ENCODE data around the gene KIAA0513. TPM values are rescaled to one million over a fixed set of nuclear protein-coding genes. Genes with fewer than 3 reads are reported as not detected.

KIAA0513 gene
- total and polyA plus RNA-seq, 2 donors (not counting 1 experiment from before 2014, with no cell fraction given): 11.7 to 22.3 TPM

GRCh38 chr16:85008271-85008670 lies 19.3 kb upstream of the KIAA0513 start:
- no peaks in the 10 kb centered on the region for H3K27me3 ChIP-seq (ENCODE audit: control insufficient read depth, insufficient read depth, low read length)
- no peak overlapping the region for H3K9ac ChIP-seq (ENCODE audit: insufficient read depth, low read length)
- no peak overlapping the region for H3K4me3 ChIP-seq (replicated peaks in 1 of 4; ENCODE audit: control extremely low read depth in 1 of 4, insufficient read depth in 1 of 4, low read depth in 3 of 4, low read length in 4 of 4)
- H3K4me2 ChIP-seq (ENCODE audit: extremely low read depth, insufficient read depth, low read length): peak overlapping the region; percentile 32
- peaks cover under 1% of the 10 kb centered on the region for H3K36me3 ChIP-seq (ENCODE audit: control insufficient read depth, insufficient read depth, low read length)
- H3K4me1 ChIP-seq (ENCODE audit: control insufficient read depth, extremely low read depth, insufficient read depth, low read length): peaks cover 24% of the 10 kb centered on the region
- H4K20me1 ChIP-seq (ENCODE audit: control insufficient read depth, extremely low read depth, insufficient read depth, low read length): no peaks in the 10 kb centered on the region
- TF ChIP-seq EZH2 (IDR thresholded peaks at IDR 0.05; ENCODE audit: low read length, missing control alignments) (no peak), CTCF (conservative IDR thresholded peaks at IDR 0.05 in 1 of 2, IDR thresholded peaks at IDR 0.05 in 1 of 2; ENCODE audit: low read depth in 1 of 2, low read length in 2 of 2) (no peak)
- DNase-seq (ENCODE audit: low read depth in 2 of 2): no peak
- H2AFZ ChIP-seq (ENCODE audit: low read length): no peak overlapping the region
- no peaks in the 10 kb centered on the region for H3K9me3 ChIP-seq (ENCODE audit: control insufficient read depth, insufficient read depth, low read depth, low read length)
- H3K27ac ChIP-seq (ENCODE audit: insufficient read depth, low read length): no peak overlapping the region
- peaks cover 62% of the 10 kb centered on the region for H3K79me2 ChIP-seq (ENCODE audit: control insufficient read depth, insufficient read depth, low read length)

- Histone ChIP-seq H3K4me1 (ENCODE audit: control insufficient read depth, extremely low read depth, insufficient read depth, low read length) (peaks cover 7% of the 10 kb centered on the region), H2AFZ (ENCODE audit: low read length) (no peak overlapping the region), H3K9me3 (ENCODE audit: control insufficient read depth, insufficient read depth, low read depth, low read length) (no peaks in the 10 kb centered on the region), H3K79me2 (ENCODE audit: control insufficient read depth, insufficient read depth, low read length) (peaks cover 51% of the 10 kb centered on the region), H3K27ac (ENCODE audit: insufficient read depth, low read length) (peak overlapping the region; percentile 98), H3K27me3 (ENCODE audit: control insufficient read depth, insufficient read depth, low read length) (no peaks in the 10 kb centered on the region), H3K9ac (ENCODE audit: insufficient read depth, low read length) (peak overlapping the region; percentile 96), H3K4me3 (replicated peaks in 1 of 4; ENCODE audit: control extremely low read depth in 1 of 4, insufficient read depth in 1 of 4, low read depth in 3 of 4, low read length in 4 of 4) (peak overlapping the region; percentile 77 to 99 (median 98)), H3K4me2 (ENCODE audit: extremely low read depth, insufficient read depth, low read length) (peak overlapping the region; percentile 67), H3K36me3 (ENCODE audit: control insufficient read depth, insufficient read depth, low read length) (no peaks in the 10 kb centered on the region), H4K20me1 (ENCODE audit: control insufficient read depth, extremely low read depth, insufficient read depth, low read length) (no peaks in the 10 kb centered on the region)
- TF ChIP-seq EZH2 (IDR thresholded peaks at IDR 0.05; ENCODE audit: low read length, missing control alignments): no peak
- no peak for TF ChIP-seq CTCF (conservative IDR thresholded peaks at IDR 0.05 in 1 of 2, IDR thresholded peaks at IDR 0.05 in 1 of 2; ENCODE audit: low read depth in 1 of 2, low read length in 2 of 2)
- no peak for DNase-seq (ENCODE audit: low read depth in 2 of 2)
These were observed 17.1 kb upstream of the KIAA0513 start for GRCh38 chr16:85010446-85010930.

GRCh38 chr16:85010931-85011845 lies 16.4 kb upstream of the KIAA0513 start, which contains the start of gene ZDHHC7:
Gene ZDHHC7, minus strand, starts transcription at chr16:85011535. Its CDS starts 20,917 bp downstream, at chr16:84990618.
- peak within 1 kb of the TSS; percentile 77 to 99 (median 98) for H3K4me3 ChIP-seq (replicated peaks in 1 of 4; ENCODE audit: control extremely low read depth in 1 of 4, insufficient read depth in 1 of 4, low read depth in 3 of 4, low read length in 4 of 4)

More at GRCh38 chr16:85010931-85011845, 16.4 kb upstream of the KIAA0513 start, which contains the start of gene ZDHHC7:
- H3K4me2 ChIP-seq (ENCODE audit: extremely low read depth, insufficient read depth, low read length): peak within 1 kb of the TSS; percentile 83
- TF ChIP-seq CTCF (conservative IDR thresholded peaks at IDR 0.05 in 1 of 2, IDR thresholded peaks at IDR 0.05 in 1 of 2; ENCODE audit: low read depth in 1 of 2, low read length in 2 of 2): no peak
- no peak for TF ChIP-seq EZH2 (IDR thresholded peaks at IDR 0.05; ENCODE audit: low read length, missing control alignments)
- peaks cover 49% of the 10 kb centered on the region for H3K79me2 ChIP-seq (ENCODE audit: control insufficient read depth, insufficient read depth, low read length)
- no peaks in the 10 kb centered on the region for H4K20me1 ChIP-seq (ENCODE audit: control insufficient read depth, extremely low read depth, insufficient read depth, low read length)
- H3K4me1 ChIP-seq (ENCODE audit: control insufficient read depth, extremely low read depth, insufficient read depth, low read length): peaks cover 7% of the 10 kb centered on the region
- no peaks in the 10 kb centered on the region for H3K27me3 ChIP-seq (ENCODE audit: control insufficient read depth, insufficient read depth, low read length)
- peak; percentile 84 to 86 for DNase-seq (ENCODE audit: low read depth in 2 of 2)
- H3K9me3 ChIP-seq (ENCODE audit: control insufficient read depth, insufficient read depth, low read depth, low read length): no peaks in the 10 kb centered on the region
- H3K36me3 ChIP-seq (ENCODE audit: control insufficient read depth, insufficient read depth, low read length): no peaks in the 10 kb centered on the region
- H3K9ac ChIP-seq (ENCODE audit: insufficient read depth, low read length): peak within 1 kb of the TSS; percentile 96
- peak within 1 kb of the TSS; percentile 98 for H3K27ac ChIP-seq (ENCODE audit: insufficient read depth, low read length)
- peak within 1 kb of the TSS; percentile 73 for H2AFZ ChIP-seq (ENCODE audit: low read length)

Measured in fibroblast of lung (primary cell).